ENCODE data around the gene SEMA3B. TPM values are rescaled to one million over a fixed set of nuclear protein-coding genes. Genes with fewer than 3 reads are reported as not detected.

SEMA3B gene
- total RNA-seq, 1 experiment from 2014 or later: 0.43 TPM

DNA sequence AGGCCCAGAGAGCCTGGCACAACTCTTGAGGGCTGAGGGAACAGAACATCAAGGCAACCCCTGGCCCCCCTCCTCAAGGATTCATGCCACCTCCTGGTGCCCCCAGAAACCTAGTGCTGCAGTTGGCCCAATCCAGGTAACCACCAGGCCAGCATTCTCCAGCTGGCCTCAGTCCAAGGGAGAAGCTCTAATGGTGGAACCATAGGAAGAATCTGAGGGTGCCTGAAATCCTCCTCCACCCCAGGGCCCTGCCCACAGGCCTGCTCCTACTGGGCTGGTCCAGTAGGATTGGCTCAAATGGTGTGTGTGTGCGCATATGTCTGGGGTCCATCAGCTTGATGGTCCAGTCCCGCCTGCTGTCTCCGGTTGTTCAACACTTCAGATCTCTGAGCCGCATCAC, 45.9 kb downstream of the SEMA3B start:
- ChIA-PET CTCF (no interaction called here), POLR2A (ENCODE audit: low non-redundant PET) (no interaction called here)
- TF ChIP-seq, protein P1, sequence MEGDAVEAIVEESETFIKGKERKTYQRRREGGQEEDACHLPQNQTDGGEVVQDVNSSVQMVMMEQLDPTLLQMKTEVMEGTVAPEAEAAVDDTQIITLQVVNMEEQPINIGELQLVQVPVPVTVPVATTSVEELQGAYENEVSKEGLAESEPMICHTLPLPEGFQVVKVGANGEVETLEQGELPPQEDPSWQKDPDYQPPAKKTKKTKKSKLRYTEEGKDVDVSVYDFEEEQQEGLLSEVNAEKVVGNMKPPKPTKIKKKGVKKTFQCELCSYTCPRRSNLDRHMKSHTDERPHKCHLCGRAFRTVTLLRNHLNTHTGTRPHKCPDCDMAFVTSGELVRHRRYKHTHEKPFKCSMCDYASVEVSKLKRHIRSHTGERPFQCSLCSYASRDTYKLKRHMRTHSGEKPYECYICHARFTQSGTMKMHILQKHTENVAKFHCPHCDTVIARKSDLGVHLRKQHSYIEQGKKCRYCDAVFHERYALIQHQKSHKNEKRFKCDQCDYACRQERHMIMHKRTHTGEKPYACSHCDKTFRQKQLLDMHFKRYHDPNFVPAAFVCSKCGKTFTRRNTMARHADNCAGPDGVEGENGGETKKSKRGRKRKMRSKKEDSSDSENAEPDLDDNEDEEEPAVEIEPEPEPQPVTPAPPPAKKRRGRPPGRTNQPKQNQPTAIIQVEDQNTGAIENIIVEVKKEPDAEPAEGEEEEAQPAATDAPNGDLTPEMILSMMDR (conservative IDR thresholded peaks at IDR 0.05; ENCODE audit: low read depth, low read length): no peak
- no peak for TF ChIP-seq EZH2 (IDR thresholded peaks at IDR 0.05; ENCODE audit: borderline replicate concordance, low read depth, low read length, poor library complexity, severe bottlenecking)
- Histone ChIP-seq H3K4me1 (ENCODE audit: insufficient read depth, low read length, poor library complexity, severe bottlenecking) (no peaks in the 10 kb centered on the region), H3K4me3 (ENCODE audit: low read depth, low read length, poor library complexity, severe bottlenecking) (no peak overlapping the region), H3K27me3 (replicated peaks; ENCODE audit: insufficient read depth, low read depth, low read length, poor library complexity) (no peaks in the 10 kb centered on the region), H3K27ac (ENCODE audit: low read depth, low read length, poor library complexity, severe bottlenecking) (no peak overlapping the region), H3K9me3 (ENCODE audit: low read depth, low read length, poor library complexity, severe bottlenecking) (no peaks in the 10 kb centered on the region), H3K36me3 (ENCODE audit: insufficient read depth, low read length, poor library complexity, severe bottlenecking) (no peaks in the 10 kb centered on the region)
- no TSS peak for BruUV-seq (replicated peaks)
- DNase-seq (ENCODE audit: low spot score): no peak
- intact Hi-C loops (cut with micrococcal nuclease; ENCODE audit: unreplicated experiment): no loop called here

DNA sequence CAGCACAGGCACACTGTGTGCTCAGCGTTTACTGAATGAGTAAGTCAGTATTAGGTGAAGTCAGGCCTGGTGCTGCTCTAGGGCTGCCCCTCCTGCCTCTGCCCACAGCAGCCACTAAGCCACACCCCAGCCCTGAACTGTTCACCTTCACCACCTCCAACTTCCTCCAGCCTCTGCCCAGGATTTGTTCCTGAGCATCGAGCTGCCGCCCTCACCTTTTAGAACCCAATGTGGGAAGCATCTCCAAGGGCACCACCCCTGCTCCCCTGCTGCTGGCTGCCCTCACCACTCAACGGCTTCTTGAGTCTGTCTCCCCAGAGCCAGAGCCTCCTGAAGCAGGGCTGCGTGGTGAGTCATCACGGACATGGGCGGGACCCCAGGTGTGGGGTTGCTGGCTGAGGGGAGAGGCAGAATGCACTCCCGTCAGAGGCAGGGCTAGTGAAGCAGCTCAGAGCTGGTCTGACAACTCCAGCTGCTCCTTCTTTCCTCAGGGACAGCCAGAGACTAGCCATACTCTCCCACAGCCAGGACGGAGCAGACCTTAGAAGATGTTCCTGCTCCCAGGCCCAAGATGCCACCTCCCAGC, 47.8 kb downstream of the SEMA3B start:
- Histone ChIP-seq H3K27ac (ENCODE audit: low read depth, low read length, poor library complexity, severe bottlenecking) (no peak overlapping the region), H3K4me3 (ENCODE audit: low read depth, low read length, poor library complexity, severe bottlenecking) (no peak overlapping the region), H3K27me3 (replicated peaks; ENCODE audit: insufficient read depth, low read depth, low read length, poor library complexity) (no peaks in the 10 kb centered on the region), H3K4me1 (ENCODE audit: insufficient read depth, low read length, poor library complexity, severe bottlenecking) (peaks cover under 1% of the 10 kb centered on the region), H3K36me3 (ENCODE audit: insufficient read depth, low read length, poor library complexity, severe bottlenecking) (no peaks in the 10 kb centered on the region), H3K9me3 (ENCODE audit: low read depth, low read length, poor library complexity, severe bottlenecking) (no peaks in the 10 kb centered on the region)
- intact Hi-C loops (cut with micrococcal nuclease; ENCODE audit: unreplicated experiment): no loop called here
- ChIA-PET POLR2A (ENCODE audit: low non-redundant PET) (no interaction called here), CTCF (no interaction called here)
- no TSS peak for BruUV-seq (replicated peaks)
- no peak for TF ChIP-seq EZH2 (IDR thresholded peaks at IDR 0.05; ENCODE audit: borderline replicate concordance, low read depth, low read length, poor library complexity, severe bottlenecking)
- TF ChIP-seq, protein P1 (conservative IDR thresholded peaks at IDR 0.05; ENCODE audit: low read depth, low read length): no peak
- DNase-seq (ENCODE audit: low spot score): no peak

DNA sequence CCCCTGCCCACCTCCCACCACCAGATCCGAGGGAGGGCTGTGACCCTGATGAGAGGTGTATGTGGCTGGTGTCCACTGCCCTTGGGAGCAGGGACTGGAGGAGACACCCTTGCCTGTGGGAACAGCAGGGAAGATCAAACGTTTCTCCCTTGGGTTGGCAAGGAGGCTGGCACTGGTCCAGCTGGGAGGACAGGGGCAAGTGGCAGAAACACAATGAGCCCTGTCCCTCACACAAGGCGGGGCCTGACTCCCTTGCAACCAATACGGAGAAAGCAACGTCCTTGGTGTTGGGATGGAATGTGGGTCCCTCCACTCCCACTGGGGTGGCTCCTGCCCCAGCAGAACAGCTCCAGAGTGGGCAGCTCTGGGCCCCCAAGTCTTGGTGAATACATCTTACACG, 48.4 kb downstream of the SEMA3B start:
- BruUV-seq (replicated peaks): no TSS peak
- CTCF ChIA-PET: no interaction called here
- no peak overlapping the region for H3K4me3 ChIP-seq (ENCODE audit: low read depth, low read length, poor library complexity, severe bottlenecking)
- H3K9me3 ChIP-seq (ENCODE audit: low read depth, low read length, poor library complexity, severe bottlenecking): no peaks in the 10 kb centered on the region
- no peak for TF ChIP-seq EZH2 (IDR thresholded peaks at IDR 0.05; ENCODE audit: borderline replicate concordance, low read depth, low read length, poor library complexity, severe bottlenecking)
- TF ChIP-seq, protein P1 (conservative IDR thresholded peaks at IDR 0.05; ENCODE audit: low read depth, low read length): no peak
- H3K27me3 ChIP-seq (replicated peaks; ENCODE audit: insufficient read depth, low read depth, low read length, poor library complexity): no peaks in the 10 kb centered on the region
- intact Hi-C loops (cut with micrococcal nuclease; ENCODE audit: unreplicated experiment): no loop called here
- peaks cover 3% of the 10 kb centered on the region for H3K4me1 ChIP-seq (ENCODE audit: insufficient read depth, low read length, poor library complexity, severe bottlenecking)
- POLR2A ChIA-PET (ENCODE audit: low non-redundant PET): no interaction called here
- H3K36me3 ChIP-seq (ENCODE audit: insufficient read depth, low read length, poor library complexity, severe bottlenecking): no peaks in the 10 kb centered on the region
- DNase-seq (ENCODE audit: low spot score): no peak
- H3K27ac ChIP-seq (ENCODE audit: low read depth, low read length, poor library complexity, severe bottlenecking): no peak overlapping the region
